Fibroblast of mammary gland (primary cell): ENCODE results near the gene PIK3CD.
"Not testable (repeated sequence)": the region's sequence is repeated elsewhere in the genome, so short reads cannot be mapped to it uniquely, and the experiment has no call there.

ENCODE experiments used
- DNase-seq: peaks from one replicate; pipeline ENCODE4 v3.0.0-alpha.2; 2010; ENCODE audit warnings: low read depth
- H3K4me3 ChIP-seq: 2 replicates; pipeline ENCODE4 v1.5.1; 2011; ENCODE audit warnings: low read depth, mild to moderate bottlenecking, low read length, moderate library complexity; ENCODE audit not compliant: control insufficient read depth
- TF ChIP-seq, protein P1 (sequence below): conservative IDR thresholded peaks from 2 replicates; pipeline ENCODE4 v1.5.1; 2011; ENCODE audit warnings: low read depth, low read length, inconsistent platforms; ENCODE audit not compliant: control insufficient read depth, insufficient read depth

The PIK3CD gene

DNA sequence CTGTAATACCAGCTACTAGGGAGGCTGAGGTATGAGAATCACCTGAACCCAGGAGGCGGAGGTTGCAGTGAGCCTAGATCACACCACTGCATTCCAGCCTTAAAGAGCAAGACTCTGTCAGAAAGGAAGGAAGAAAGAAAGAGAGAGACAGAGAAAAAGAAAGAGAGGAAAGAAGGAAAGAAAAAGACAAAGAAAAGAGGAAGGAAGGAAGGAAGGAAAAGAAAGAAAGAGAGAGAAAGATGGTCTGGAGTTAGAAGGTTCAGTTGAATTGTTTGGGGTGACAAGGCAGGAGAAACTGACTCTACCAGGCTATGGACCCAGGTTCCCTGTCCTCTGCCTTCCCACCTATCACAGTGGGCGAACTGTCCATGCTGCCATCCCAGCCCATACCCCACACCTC, 27.4 kb upstream of the PIK3CD start:
- H3K4me3 ChIP-seq = no peak overlapping the region
- DNase-seq = no peak
- TF ChIP-seq, protein P1, sequence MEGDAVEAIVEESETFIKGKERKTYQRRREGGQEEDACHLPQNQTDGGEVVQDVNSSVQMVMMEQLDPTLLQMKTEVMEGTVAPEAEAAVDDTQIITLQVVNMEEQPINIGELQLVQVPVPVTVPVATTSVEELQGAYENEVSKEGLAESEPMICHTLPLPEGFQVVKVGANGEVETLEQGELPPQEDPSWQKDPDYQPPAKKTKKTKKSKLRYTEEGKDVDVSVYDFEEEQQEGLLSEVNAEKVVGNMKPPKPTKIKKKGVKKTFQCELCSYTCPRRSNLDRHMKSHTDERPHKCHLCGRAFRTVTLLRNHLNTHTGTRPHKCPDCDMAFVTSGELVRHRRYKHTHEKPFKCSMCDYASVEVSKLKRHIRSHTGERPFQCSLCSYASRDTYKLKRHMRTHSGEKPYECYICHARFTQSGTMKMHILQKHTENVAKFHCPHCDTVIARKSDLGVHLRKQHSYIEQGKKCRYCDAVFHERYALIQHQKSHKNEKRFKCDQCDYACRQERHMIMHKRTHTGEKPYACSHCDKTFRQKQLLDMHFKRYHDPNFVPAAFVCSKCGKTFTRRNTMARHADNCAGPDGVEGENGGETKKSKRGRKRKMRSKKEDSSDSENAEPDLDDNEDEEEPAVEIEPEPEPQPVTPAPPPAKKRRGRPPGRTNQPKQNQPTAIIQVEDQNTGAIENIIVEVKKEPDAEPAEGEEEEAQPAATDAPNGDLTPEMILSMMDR = no peak

DNA sequence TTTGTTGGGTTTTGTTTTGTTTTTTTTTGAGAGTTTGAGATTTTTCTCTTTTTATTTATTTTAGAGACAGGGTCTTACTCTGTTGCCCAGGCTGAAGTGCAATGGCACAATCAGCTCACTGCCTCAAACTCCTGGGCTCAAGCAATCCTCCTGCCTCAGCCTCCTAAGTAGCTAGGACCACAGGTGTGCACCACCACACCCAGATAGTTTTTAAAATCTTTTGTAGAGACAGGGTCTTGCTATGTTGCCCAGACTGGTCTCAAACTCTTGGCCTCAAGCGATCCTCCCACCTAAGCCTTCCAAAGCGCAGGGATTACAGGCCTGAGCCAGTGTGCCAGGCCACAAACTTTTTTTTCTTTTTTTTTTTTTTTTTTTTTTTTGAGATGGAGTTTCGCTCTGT, 26.5 kb upstream of the PIK3CD start:
- DNase-seq = not testable (repeated sequence)

DNA sequence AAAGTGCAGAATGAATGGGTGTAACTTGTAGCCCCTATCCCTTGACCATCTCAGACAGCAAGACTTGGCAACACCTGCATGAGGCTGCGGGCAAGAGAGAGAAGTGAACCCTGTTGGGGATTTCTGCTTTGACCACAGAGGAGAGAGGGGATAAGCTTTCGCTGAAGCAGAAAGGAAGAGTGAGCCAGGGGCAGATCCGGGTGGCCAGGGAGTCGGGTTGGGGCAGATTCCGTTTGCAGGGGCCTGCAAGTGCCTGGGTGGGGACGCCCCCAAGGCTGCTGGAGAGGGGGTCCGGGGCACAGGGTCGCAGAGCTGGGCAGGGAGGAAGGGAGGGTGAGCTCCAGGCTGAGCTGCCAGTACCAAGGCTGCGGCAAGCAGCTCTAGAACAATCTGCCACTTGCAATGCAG, 25.3 kb upstream of the PIK3CD start:
- no peak overlapping the region for H3K4me3 ChIP-seq
- DNase-seq = no peak
- TF ChIP-seq, protein P1 = no peak

More for the DNA sequence above, 26.5 kb upstream of the PIK3CD start:
- H3K4me3 ChIP-seq = not testable (repeated sequence)

DNA sequence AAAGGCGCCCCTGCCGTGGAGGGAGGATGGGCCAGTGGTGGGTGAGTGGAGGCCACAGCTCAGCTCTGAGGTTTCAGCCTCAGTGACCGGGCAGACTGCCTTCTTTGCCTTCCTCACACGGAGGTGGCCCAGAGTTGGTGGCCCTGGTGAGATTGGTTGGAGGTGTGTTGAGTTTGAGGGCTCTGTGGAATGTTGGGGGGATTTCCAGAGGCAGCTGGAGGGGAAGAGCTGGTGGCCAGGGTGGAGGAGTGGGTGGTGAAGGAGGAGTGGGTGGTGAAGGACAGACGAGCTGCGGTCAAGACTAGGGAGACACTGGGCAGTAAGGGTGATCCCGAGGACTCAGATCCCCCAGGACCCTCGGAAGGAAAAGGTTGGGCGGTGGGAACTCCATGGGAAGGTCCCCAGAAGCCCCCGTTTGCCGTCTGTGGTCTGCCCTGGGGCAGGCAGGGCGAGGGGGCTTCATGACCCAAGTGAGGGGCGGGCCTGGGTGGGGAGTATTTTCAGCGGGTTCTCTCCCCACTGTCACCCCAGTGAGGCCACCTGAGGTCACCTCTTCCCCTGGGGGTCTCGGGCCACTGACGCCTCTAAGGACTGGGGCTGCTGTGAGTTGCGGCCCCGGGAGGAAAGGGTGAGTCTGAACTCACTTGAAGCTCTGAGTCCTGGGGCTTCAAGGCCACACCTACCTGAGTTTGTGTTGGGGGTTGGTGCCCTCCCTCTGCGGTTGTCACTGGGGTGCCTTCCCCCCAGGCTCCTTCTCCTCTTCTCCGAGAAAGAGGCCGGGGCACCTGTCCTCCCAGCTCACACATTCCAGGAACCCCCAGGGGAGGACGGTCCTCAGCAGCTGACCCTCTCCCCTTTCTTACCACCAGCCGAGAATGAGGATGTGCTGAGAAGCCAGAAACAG, 22.7 kb upstream of the PIK3CD start:
- no peak overlapping the region for H3K4me3 ChIP-seq
- TF ChIP-seq, protein P1 = no peak
- DNase-seq = no peak

DNA sequence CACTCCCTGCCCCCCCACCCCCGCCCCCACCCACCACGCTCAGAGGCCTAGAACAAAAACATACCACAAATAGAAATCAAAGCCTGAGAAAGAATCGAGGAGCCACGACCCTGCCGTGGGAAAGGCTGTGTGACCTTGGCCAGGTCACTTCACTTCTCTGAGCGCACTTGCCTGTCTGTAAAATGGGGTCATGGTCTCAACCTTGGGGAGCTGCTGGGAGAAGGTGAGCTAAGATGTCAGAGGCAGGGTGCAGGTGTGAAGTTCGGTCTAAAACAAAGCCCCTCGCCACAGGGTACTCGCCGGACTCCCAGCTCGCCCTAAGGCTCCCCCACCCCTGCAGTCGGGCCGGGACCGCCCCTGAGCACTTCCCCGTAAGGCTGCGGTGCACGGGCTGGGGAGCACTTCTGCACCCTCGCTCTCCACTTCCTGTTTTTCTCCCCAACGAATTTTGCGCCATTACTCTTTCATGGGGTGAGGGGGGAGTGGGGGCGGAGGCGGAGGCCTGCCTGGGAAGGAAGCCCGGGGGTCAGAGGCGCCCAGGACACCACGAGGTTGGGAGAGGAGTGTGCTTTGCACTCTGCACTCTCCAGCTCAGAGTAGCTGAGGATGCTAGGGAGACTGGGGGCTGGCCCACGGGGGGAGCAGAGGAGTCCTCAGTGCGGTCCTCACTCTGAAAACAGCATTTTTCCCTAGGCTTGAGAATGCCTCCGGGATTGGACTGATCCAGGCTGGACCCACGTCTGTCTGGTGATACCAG, 21.9 kb upstream of the PIK3CD start:
- H3K4me3 ChIP-seq = no peak overlapping the region
- TF ChIP-seq, protein P1 = no peak
- no peak for DNase-seq

DNA sequence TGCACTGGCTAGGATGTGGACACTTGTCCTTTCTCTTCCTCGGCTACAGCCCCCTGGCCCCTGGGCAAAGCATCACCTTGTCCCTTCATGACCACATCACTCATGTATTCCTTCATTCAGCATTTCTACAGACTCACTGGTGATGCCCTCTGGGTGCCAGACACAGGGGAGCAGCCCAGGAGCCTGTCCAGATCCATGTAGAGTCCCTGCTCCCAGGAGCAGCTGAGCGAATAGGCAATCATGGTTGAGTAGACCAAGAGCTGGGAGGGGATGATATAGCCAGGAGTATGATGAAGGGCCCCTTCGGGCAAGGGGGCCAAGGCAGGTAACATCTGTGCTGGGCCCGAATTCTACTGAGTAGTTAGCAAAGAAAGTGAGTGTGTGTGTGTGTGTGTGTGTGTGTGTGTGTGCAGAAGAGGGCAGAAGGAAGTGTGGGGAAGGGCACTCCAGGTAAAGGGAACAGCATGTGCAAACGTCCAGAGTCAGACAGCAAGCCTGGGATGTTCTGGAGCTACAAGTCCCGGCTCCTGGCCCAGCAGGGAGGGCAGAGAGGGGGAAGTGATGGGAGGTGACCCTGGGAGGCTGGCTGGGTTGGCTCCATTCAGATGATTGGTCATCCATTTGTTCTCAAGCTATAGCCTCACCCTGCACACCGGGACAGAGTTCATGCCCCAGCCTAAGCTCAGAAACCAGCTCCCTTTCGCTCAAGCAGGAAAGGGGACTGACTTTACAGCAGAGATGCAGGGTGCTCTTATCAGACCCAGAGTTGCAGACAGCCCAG, 21.0 kb upstream of the PIK3CD start:
- TF ChIP-seq, protein P1 = no peak
- no peak overlapping the region for H3K4me3 ChIP-seq
- DNase-seq = no peak
